SK-N-SH treated with all-trans-retinoic acid at 6 μM for 48 hours (cell line): ENCODE measurements around the gene NRXN3.

Experiments used
- ATAC-seq: fragments of 200-7000 bp; cut with Tn5 transposase; 3 replicates; pipeline ENCODE4 v1.9.1; 2020; ENCODE audit warnings: mild to moderate bottlenecking, moderate library complexity
- ARNTL ChIP-seq: fragments of 450-650 bp; formaldehyde crosslinking; IDR thresholded peaks from 2 replicates; pipeline ENCODE4 v1.5.0; 2020; ENCODE audit warnings: low read depth, mild to moderate bottlenecking, moderate library complexity, borderline replicate concordance
- BACH2 ChIP-seq: fragments of 250-450 bp; sonication (Bioruptor Pico); IDR thresholded peaks from 2 replicates; pipeline ENCODE4 v1.9.0; 2021; ENCODE audit warnings: mild to moderate bottlenecking, borderline replicate concordance
- CSDC2 ChIP-seq: fragments of 250-450 bp; sonication (Bioruptor Pico); IDR thresholded peaks from 2 replicates; pipeline ENCODE4 v1.5.0; 2020; ENCODE audit warnings: mild to moderate bottlenecking, moderate library complexity
- ESRRG ChIP-seq: fragments of 250-450 bp; sonication (Bioruptor Pico); IDR thresholded peaks from 2 replicates; pipeline ENCODE4 v1.6.1; 2021; ENCODE audit warnings: mild to moderate bottlenecking
- GLIS3 ChIP-seq: fragments of 250-450 bp; sonication (Bioruptor Pico); IDR thresholded peaks from 2 replicates; pipeline ENCODE4 v1.5.0; 2020; ENCODE audit warnings: mild to moderate bottlenecking, moderate library complexity
- ISL1 ChIP-seq: fragments of 250-450 bp; sonication (Bioruptor Pico); IDR thresholded peaks from 2 replicates; pipeline ENCODE4 v2.1.2; 2022; ENCODE audit warnings: mild to moderate bottlenecking, moderate library complexity
- OSR1 ChIP-seq: fragments of 250-450 bp; sonication (Bioruptor Pico); IDR thresholded peaks from 2 replicates; pipeline ENCODE4 v1.8.0; 2022; ENCODE audit warnings: moderate library complexity, mild to moderate bottlenecking, inconsistent platforms
- PPARA ChIP-seq: fragments of 250-450 bp; sonication (Bioruptor Pico); IDR thresholded peaks from 2 replicates; pipeline ENCODE4 v1.5.0; 2020; ENCODE audit warnings: mild to moderate bottlenecking, borderline replicate concordance
- RARB ChIP-seq: fragments of 250-450 bp; sonication (Bioruptor Pico); IDR thresholded peaks from 2 replicates; pipeline ENCODE4 v1.8.0; 2021; ENCODE audit warnings: mild to moderate bottlenecking, moderate library complexity
- SNAI2 ChIP-seq: fragments of 250-450 bp; sonication (Bioruptor Pico); IDR thresholded peaks from 2 replicates; pipeline ENCODE4 v1.5.0; 2020; ENCODE audit warnings: mild to moderate bottlenecking, moderate library complexity
- TCF4 ChIP-seq: fragments of 250-450 bp; sonication (Bioruptor Pico); IDR thresholded peaks from 2 replicates; pipeline ENCODE4 v1.8.0; 2021; ENCODE audit warnings: mild to moderate bottlenecking, moderate library complexity, borderline replicate concordance
- TOX ChIP-seq: fragments of 250-450 bp; sonication (Bioruptor Pico); IDR thresholded peaks from 2 replicates; pipeline ENCODE4 v1.8.0; 2021; ENCODE audit warnings: mild to moderate bottlenecking, moderate library complexity, borderline replicate concordance
- ZFP3 ChIP-seq: fragments of 250-450 bp; sonication (Bioruptor Pico); IDR thresholded peaks from 2 replicates; pipeline ENCODE4 v1.5.0; 2020; ENCODE audit warnings: mild to moderate bottlenecking, moderate library complexity
- ZFP30 ChIP-seq: fragments of 450-650 bp; formaldehyde crosslinking; IDR thresholded peaks from 2 replicates; pipeline ENCODE4 v1.5.0; 2022; ENCODE audit warnings: mild to moderate bottlenecking, moderate library complexity
- ZNF70 ChIP-seq: fragments of 450-650 bp; formaldehyde crosslinking; IDR thresholded peaks from 2 replicates; pipeline ENCODE4 v1.5.0; 2020; ENCODE audit warnings: mild to moderate bottlenecking, moderate library complexity
- ZNF8 ChIP-seq: fragments of 450-650 bp; formaldehyde crosslinking; IDR thresholded peaks from 2 replicates; pipeline ENCODE4 v1.5.0; 2020; ENCODE audit warnings: mild to moderate bottlenecking, moderate library complexity
- TF ChIP-seq, protein P1 (sequence below): fragments of 250-450 bp; sonication (Bioruptor Pico); IDR thresholded peaks from 2 replicates; pipeline ENCODE4 v1.8.0; 2021; ENCODE audit warnings: low read depth, mild to moderate bottlenecking, moderate library complexity, borderline replicate concordance
- TF ChIP-seq, protein P2 (sequence below): fragments of 250-450 bp; sonication (Bioruptor Pico); IDR thresholded peaks from 2 replicates; pipeline ENCODE4 v1.8.0; 2020; ENCODE audit warnings: mild to moderate bottlenecking, moderate library complexity, borderline replicate concordance
- TF ChIP-seq, protein P3 (sequence below): fragments of 250-450 bp; sonication (Bioruptor Pico); IDR thresholded peaks from 2 replicates; pipeline ENCODE4 v1.5.1; 2021; ENCODE audit warnings: mild to moderate bottlenecking, moderate library complexity
- TF ChIP-seq, protein P4 (sequence below): fragments of 250-450 bp; sonication (Bioruptor Pico); IDR thresholded peaks from 2 replicates; pipeline ENCODE4 v1.5.1; 2020; ENCODE audit warnings: low read depth, mild to moderate bottlenecking, moderate library complexity
- TF ChIP-seq, protein P5 (sequence below): fragments of 250-450 bp; sonication (Bioruptor Pico); IDR thresholded peaks from 2 replicates; pipeline ENCODE4 v1.5.0; 2020; ENCODE audit warnings: mild to moderate bottlenecking, moderate library complexity

Gene NRXN3

DNA sequence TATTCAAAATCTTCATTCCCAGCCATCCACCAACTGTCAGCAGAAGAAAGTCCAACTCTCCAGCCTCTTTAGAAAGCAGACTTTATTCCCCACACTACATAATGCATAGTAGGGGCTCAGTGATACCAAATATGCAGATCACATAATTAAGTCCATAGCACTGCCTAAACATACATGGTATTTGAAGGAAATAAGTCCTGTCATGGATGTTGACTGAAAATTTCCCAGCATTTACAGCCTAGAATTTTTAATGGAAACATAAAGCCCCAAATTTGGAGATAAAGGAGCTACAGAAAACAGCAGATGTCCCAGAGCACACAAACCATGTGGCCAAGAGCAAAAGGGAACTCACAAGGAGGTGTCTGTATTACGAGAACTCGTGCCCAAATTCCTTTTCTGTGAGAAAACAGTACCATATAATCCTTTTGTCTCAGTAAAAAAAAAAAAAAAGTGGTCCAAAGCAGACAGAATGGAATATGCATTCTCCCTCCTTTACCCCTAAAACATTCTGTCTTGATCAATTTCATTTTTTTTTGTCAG is 920.5 kb downstream of the NRXN3 start:
- no peak for ATAC-seq
- no peak for TF ChIP-seq ZNF8 (CRISPR knock-in tag)
- no peak for TF ChIP-seq ISL1 (CRISPR knock-in tag)
- TF ChIP-seq, protein P1, sequence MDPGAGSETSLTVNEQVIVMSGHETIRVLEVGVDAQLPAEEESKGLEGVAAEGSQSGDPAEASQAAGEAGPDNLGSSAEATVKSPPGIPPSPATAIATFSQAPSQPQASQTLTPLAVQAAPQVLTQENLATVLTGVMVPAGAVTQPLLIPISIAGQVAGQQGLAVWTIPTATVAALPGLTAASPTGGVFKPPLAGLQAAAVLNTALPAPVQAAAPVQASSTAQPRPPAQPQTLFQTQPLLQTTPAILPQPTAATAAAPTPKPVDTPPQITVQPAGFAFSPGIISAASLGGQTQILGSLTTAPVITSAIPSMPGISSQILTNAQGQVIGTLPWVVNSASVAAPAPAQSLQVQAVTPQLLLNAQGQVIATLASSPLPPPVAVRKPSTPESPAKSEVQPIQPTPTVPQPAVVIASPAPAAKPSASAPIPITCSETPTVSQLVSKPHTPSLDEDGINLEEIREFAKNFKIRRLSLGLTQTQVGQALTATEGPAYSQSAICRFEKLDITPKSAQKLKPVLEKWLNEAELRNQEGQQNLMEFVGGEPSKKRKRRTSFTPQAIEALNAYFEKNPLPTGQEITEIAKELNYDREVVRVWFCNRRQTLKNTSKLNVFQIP (CRISPR knock-in tag): no peak
- TF ChIP-seq ZNF70 (CRISPR knock-in tag): no peak

DNA sequence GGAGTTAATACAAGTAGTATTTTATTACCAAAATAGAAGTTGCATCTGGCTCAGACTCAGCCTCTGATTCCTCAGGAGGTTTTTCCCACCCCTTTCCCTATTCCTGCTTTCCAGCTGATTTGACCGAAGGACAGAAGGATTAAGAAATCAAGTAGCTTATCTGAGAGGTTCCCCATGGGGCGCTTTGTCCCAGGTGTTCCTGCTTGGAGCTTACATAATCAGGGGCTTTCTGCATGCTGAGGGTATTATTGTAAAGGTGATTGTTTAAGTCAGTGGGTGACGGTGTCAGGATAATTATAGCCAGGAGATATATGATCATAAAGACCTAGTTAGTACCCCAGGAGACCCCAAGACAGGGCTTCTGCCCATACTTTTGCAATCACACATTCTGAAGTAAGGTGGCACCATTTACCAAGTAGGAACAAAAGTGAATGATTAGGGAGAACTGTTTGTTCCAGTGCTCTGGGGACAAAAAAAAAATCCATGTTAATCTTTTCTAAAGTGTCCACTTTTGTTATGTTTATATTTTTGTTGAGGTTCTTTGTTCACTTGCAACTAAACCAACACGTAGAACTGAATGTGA is 921.3 kb downstream of the NRXN3 start:
- no peak for ATAC-seq
- TF ChIP-seq, protein P1 (CRISPR knock-in tag): no peak
- TF ChIP-seq SNAI2 (CRISPR knock-in tag): no peak
- TF ChIP-seq, protein P2, sequence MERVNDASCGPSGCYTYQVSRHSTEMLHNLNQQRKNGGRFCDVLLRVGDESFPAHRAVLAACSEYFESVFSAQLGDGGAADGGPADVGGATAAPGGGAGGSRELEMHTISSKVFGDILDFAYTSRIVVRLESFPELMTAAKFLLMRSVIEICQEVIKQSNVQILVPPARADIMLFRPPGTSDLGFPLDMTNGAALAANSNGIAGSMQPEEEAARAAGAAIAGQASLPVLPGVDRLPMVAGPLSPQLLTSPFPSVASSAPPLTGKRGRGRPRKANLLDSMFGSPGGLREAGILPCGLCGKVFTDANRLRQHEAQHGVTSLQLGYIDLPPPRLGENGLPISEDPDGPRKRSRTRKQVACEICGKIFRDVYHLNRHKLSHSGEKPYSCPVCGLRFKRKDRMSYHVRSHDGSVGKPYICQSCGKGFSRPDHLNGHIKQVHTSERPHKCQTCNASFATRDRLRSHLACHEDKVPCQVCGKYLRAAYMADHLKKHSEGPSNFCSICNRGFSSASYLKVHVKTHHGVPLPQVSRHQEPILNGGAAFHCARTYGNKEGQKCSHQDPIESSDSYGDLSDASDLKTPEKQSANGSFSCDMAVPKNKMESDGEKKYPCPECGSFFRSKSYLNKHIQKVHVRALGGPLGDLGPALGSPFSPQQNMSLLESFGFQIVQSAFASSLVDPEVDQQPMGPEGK: no peak
- TF ChIP-seq CSDC2: no peak

DNA sequence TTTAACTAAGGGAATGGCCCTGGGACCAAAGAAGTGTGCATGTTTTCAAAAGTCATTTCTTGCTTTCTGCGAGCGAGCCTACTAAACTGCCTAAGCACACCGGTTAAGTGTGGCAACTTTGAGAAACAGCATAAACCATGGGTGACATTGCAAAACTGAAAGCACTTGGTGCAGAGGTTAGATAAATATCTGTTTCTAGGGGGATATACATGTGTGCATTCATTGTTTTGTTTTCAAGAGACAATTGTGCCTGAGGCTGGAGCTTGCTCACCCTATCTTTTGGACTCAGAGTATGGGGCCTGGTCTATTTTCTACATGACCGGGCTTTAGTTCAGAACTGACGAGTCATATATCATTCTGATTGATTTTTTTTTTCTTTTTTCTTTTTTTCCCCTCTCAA is 923.4 kb downstream of the NRXN3 start:
- TF ChIP-seq ZNF70 (CRISPR knock-in tag) (no peak), GLIS3 (CRISPR knock-in tag) (no peak), RARB (CRISPR knock-in tag) (no peak), ARNTL (CRISPR knock-in tag) (no peak), ZFP3 (CRISPR knock-in tag) (no peak), TCF4 (CRISPR knock-in tag) (no peak), ESRRG (CRISPR knock-in tag) (no peak), ZNF8 (CRISPR knock-in tag) (no peak), OSR1 (CRISPR knock-in tag) (no peak), SNAI2 (CRISPR knock-in tag) (no peak), ZFP30 (CRISPR knock-in tag) (no peak), PPARA (no peak), BACH2 (CRISPR knock-in tag) (no peak), ISL1 (CRISPR knock-in tag) (no peak), TOX (CRISPR knock-in tag) (no peak)
- TF ChIP-seq, protein P2: no peak
- TF ChIP-seq, protein P3, sequence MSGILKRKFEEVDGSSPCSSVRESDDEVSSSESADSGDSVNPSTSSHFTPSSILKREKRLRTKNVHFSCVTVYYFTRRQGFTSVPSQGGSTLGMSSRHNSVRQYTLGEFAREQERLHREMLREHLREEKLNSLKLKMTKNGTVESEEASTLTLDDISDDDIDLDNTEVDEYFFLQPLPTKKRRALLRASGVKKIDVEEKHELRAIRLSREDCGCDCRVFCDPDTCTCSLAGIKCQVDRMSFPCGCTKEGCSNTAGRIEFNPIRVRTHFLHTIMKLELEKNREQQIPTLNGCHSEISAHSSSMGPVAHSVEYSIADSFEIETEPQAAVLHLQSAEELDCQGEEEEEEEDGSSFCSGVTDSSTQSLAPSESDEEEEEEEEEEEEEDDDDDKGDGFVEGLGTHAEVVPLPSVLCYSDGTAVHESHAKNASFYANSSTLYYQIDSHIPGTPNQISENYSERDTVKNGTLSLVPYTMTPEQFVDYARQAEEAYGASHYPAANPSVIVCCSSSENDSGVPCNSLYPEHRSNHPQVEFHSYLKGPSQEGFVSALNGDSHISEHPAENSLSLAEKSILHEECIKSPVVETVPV (CRISPR knock-in tag): no peak
- TF ChIP-seq, protein P4, sequence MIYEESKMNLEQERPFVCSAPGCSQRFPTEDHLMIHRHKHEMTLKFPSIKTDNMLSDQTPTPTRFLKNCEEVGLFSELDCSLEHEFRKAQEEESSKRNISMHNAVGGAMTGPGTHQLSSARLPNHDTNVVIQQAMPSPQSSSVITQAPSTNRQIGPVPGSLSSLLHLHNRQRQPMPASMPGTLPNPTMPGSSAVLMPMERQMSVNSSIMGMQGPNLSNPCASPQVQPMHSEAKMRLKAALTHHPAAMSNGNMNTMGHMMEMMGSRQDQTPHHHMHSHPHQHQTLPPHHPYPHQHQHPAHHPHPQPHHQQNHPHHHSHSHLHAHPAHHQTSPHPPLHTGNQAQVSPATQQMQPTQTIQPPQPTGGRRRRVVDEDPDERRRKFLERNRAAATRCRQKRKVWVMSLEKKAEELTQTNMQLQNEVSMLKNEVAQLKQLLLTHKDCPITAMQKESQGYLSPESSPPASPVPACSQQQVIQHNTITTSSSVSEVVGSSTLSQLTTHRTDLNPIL (CRISPR knock-in tag): no peak
- TF ChIP-seq, protein P5, sequence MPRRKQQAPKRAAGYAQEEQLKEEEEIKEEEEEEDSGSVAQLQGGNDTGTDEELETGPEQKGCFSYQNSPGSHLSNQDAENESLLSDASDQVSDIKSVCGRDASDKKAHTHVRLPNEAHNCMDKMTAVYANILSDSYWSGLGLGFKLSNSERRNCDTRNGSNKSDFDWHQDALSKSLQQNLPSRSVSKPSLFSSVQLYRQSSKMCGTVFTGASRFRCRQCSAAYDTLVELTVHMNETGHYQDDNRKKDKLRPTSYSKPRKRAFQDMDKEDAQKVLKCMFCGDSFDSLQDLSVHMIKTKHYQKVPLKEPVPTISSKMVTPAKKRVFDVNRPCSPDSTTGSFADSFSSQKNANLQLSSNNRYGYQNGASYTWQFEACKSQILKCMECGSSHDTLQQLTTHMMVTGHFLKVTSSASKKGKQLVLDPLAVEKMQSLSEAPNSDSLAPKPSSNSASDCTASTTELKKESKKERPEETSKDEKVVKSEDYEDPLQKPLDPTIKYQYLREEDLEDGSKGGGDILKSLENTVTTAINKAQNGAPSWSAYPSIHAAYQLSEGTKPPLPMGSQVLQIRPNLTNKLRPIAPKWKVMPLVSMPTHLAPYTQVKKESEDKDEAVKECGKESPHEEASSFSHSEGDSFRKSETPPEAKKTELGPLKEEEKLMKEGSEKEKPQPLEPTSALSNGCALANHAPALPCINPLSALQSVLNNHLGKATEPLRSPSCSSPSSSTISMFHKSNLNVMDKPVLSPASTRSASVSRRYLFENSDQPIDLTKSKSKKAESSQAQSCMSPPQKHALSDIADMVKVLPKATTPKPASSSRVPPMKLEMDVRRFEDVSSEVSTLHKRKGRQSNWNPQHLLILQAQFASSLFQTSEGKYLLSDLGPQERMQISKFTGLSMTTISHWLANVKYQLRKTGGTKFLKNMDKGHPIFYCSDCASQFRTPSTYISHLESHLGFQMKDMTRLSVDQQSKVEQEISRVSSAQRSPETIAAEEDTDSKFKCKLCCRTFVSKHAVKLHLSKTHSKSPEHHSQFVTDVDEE: no peak
- TF ChIP-seq, protein P1 (CRISPR knock-in tag): no peak
- no peak for ATAC-seq
